ENCODE data around the gene ZNF526. TPM values are rescaled to one million over a fixed set of nuclear protein-coding genes. Genes with fewer than 3 reads are reported as not detected.

ZNF526 gene
- total RNA-seq, 1 experiment from 2014 or later = 5.1 TPM

DNA sequence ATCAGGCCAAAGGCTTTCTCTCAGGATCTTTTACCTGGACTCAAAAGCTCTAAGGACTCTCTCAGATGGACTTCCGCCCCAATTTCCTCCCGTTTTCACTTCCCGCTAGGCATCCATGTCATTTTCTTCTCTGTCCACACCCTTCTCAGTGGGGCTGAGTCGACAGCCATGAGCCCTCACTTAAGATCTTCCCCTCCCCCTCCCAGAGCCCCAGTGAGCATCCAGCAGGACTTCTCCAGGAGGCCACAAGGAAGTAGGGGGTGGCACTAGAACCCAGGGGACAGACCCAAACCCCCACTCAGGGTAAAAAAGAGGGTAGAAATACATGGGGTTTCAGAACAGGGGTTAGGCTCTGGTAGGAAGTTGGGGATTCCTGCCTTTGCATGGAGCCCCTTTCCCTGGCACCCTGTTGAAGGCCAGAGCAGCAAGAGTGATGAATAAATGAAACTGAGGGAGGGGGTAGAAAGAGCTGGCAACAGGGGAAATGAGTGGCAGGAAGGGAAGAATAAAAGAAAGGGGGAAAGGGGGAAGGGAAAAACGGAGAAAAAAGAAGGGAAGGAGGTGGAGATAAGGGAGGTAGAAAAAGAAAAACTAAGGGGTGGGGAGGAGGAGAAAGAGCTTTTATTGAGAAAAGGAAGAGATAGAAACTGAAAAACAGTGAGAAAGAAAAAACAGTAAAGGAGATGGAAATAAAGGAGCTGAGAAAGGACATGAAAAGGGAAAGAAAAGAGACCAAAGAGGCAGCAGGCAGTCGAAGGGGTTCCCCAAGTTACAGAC is 45.0 kb upstream of the ZNF526 start:
- BruUV-seq (replicated peaks) = no TSS peak
- H3K4me1 ChIP-seq (ENCODE audit: insufficient read depth, low read length) = peaks cover 25% of the 10 kb centered on the region
- peak overlapping the region; percentile 95 for H3K4me2 ChIP-seq (ENCODE audit: low read length)
- intact Hi-C loops (cut with micrococcal nuclease) = no loop called here
- H3F3A ChIP-seq (ENCODE audit: low read length, unreplicated experiment) = no peaks in the 10 kb centered on the region
- H3K27ac ChIP-seq (ENCODE audit: low read length) = no peak overlapping the region
- H3K79me2 ChIP-seq (ENCODE audit: low read length) = no peaks in the 10 kb centered on the region
- no peaks in the 10 kb centered on the region for H3K9me2 ChIP-seq (replicated peaks; ENCODE audit: low read length)
- ChIA-PET POLR2A (ENCODE audit: unreplicated experiment) (no interaction called here), CTCF (interaction anchor here (0.6 kb wide), 1 partner anchor 203 kb away, joined by 7 read pairs; no protein-coding TSS in a partner anchor)
- peaks cover 38% of the 10 kb centered on the region for H3K27me3 ChIP-seq (ENCODE audit: low read length)
- no peak for DNase-seq
- no peak for TF ChIP-seq EZH2phosphoT487 (IDR thresholded peaks at IDR 0.05; ENCODE audit: borderline replicate concordance, low read length)
- TF ChIP-seq EZH2 (IDR thresholded peaks at IDR 0.05; ENCODE audit: low read length, unreplicated experiment) = no peak
- TF ChIP-seq, protein P1, sequence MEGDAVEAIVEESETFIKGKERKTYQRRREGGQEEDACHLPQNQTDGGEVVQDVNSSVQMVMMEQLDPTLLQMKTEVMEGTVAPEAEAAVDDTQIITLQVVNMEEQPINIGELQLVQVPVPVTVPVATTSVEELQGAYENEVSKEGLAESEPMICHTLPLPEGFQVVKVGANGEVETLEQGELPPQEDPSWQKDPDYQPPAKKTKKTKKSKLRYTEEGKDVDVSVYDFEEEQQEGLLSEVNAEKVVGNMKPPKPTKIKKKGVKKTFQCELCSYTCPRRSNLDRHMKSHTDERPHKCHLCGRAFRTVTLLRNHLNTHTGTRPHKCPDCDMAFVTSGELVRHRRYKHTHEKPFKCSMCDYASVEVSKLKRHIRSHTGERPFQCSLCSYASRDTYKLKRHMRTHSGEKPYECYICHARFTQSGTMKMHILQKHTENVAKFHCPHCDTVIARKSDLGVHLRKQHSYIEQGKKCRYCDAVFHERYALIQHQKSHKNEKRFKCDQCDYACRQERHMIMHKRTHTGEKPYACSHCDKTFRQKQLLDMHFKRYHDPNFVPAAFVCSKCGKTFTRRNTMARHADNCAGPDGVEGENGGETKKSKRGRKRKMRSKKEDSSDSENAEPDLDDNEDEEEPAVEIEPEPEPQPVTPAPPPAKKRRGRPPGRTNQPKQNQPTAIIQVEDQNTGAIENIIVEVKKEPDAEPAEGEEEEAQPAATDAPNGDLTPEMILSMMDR (conservative IDR thresholded peaks at IDR 0.05; ENCODE audit: low read depth, low read length) = no peak
- H3K9ac ChIP-seq (ENCODE audit: low read length) = no peak overlapping the region
- no peaks in the 10 kb centered on the region for H3K9me3 ChIP-seq (ENCODE audit: low read length)
- H3K4me3 ChIP-seq (ENCODE audit: low read length) = peak overlapping the region; percentile 77; the same call in 1 of the 2 replicates
- ATAC-seq = no peak
- H2AFZ ChIP-seq (ENCODE audit: low read length) = peak overlapping the region; percentile 75
- no peaks in the 10 kb centered on the region for H3K36me3 ChIP-seq (ENCODE audit: low read depth, low read length)
- no peaks in the 10 kb centered on the region for H4K20me1 ChIP-seq (ENCODE audit: low read length)

DNA sequence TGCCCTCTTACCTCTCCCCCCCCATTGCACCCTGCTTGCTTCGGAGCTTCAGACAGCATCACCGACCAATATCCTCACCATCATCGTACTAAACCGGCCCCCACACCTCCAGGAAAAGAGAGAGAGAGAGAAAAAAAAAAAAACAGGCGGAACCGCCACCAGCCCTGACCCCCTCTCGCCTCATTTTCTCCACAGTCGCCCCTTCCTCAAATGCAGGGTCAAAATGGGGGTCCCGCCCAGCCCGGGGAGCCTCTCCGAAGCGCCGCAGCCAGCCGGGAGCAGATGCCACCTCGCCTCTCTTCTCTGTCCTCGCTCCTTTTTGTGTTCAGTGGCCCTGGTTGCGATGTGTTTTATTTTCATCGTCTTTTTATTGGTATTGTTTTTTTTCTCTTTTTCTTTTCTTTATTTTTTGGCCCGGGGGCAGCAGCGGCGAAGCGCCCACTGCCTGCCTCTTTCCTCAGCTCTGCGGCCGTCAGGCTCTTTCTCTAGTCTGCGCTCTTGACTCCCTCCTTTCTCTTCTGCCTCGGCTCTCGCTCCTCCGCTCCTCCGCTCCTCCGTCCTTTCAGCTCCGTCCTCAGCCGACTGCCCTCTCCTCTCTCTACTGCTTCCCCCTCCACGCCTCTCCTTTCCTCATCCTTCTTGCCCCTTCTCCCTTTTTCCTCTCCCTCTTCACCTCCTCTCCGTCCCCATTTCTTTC is 44.0 kb upstream of the ZNF526 start:
- Histone ChIP-seq H4K20me1 (ENCODE audit: low read length) (no peaks in the 10 kb centered on the region), H3F3A (ENCODE audit: low read length, unreplicated experiment) (no peaks in the 10 kb centered on the region), H3K79me2 (ENCODE audit: low read length) (no peaks in the 10 kb centered on the region), H3K4me2 (ENCODE audit: low read length) (peak overlapping the region; percentile 95), H3K4me3 (ENCODE audit: low read length) (peak overlapping the region; percentile 77), H3K9ac (ENCODE audit: low read length) (peak overlapping the region; percentile 37; the same call in 1 of the 2 replicates), H3K27ac (ENCODE audit: low read length) (no peak overlapping the region), H3K27me3 (ENCODE audit: low read length) (peaks cover 38% of the 10 kb centered on the region), H3K36me3 (ENCODE audit: low read depth, low read length) (no peaks in the 10 kb centered on the region), H2AFZ (ENCODE audit: low read length) (peak overlapping the region; percentile 75), H3K4me1 (ENCODE audit: insufficient read depth, low read length) (peaks cover 25% of the 10 kb centered on the region), H3K9me2 (replicated peaks; ENCODE audit: low read length) (no peaks in the 10 kb centered on the region), H3K9me3 (ENCODE audit: low read length) (no peaks in the 10 kb centered on the region)
- ATAC-seq (peak; percentile 36), DNase-seq (peak; percentile 19)
- TF ChIP-seq, protein P1 (conservative IDR thresholded peaks at IDR 0.05; ENCODE audit: low read depth, low read length) = no peak
- TF ChIP-seq EZH2phosphoT487 (IDR thresholded peaks at IDR 0.05; ENCODE audit: borderline replicate concordance, low read length) = no peak
- TF ChIP-seq EZH2 (IDR thresholded peaks at IDR 0.05; ENCODE audit: low read length, unreplicated experiment) = no peak
- CTCF ChIA-PET = interaction anchor here (0.6 to 0.7 kb wide), 3 partner anchors 33 to 202 kb away, joined by 3 to 7 read pairs (median 3); no protein-coding TSS in a partner anchor
- POLR2A ChIA-PET (ENCODE audit: unreplicated experiment) = interaction anchor here (0.6 kb wide), 1 partner anchor 52 kb away, joined by 3 read pairs; no protein-coding TSS in a partner anchor
- no TSS peak for BruUV-seq (replicated peaks)
- intact Hi-C loops (cut with micrococcal nuclease) = no loop called here
